ENCODE measurements around the gene ENPP5.

DNA sequence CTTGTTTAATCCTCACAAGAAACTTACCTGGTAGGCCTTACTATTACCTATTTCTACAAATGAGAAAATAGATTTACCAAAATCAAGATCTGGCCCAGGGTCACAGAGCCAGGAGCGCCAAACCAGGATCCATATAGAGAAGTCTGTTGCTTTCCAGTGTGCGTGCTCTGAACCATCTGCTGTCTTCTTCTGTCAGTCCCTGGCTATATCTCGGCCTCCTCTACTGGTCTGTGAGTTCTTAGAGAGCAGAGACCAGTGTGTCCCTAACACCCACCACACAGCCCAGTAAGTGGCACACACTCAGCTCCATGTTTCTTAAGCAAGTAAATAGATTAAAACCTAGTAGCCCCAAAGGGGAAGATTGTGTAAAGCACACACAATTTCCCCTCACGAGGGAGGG, 18.9 kb upstream of the ENPP5 start:
- TF ChIP-seq RAD21 (IDR thresholded peaks at IDR 0.05; ENCODE audit: low read length) (no peak), CTCF (conservative IDR thresholded peaks at IDR 0.05; ENCODE audit: low read depth, low read length) (no peak), RCOR1 (IDR thresholded peaks at IDR 0.05; ENCODE audit: insufficient replicate concordance, low read length) (no peak), ELK1 (IDR thresholded peaks at IDR 0.05; ENCODE audit: borderline replicate concordance, low read depth, low read length) (no peak), MAZ (IDR thresholded peaks at IDR 0.05; ENCODE audit: borderline replicate concordance, low read depth, low read length) (no peak), POLR2A (IDR thresholded peaks at IDR 0.05; ENCODE audit: low read depth, low read length) (no peak), MAFK (IDR thresholded peaks at IDR 0.05; ENCODE audit: low read depth, low read length) (no peak), NFE2L2 (IDR thresholded peaks at IDR 0.05; ENCODE audit: low read depth, low read length) (no peak)
